T-helper 9 cell (primary cell): ENCODE measurements around the gene P3H3.

Source experiments
- DNase-seq: peaks from one replicate; pipeline ENCODE4 v3.0.0-alpha.2; 2020

Gene P3H3

DNA sequence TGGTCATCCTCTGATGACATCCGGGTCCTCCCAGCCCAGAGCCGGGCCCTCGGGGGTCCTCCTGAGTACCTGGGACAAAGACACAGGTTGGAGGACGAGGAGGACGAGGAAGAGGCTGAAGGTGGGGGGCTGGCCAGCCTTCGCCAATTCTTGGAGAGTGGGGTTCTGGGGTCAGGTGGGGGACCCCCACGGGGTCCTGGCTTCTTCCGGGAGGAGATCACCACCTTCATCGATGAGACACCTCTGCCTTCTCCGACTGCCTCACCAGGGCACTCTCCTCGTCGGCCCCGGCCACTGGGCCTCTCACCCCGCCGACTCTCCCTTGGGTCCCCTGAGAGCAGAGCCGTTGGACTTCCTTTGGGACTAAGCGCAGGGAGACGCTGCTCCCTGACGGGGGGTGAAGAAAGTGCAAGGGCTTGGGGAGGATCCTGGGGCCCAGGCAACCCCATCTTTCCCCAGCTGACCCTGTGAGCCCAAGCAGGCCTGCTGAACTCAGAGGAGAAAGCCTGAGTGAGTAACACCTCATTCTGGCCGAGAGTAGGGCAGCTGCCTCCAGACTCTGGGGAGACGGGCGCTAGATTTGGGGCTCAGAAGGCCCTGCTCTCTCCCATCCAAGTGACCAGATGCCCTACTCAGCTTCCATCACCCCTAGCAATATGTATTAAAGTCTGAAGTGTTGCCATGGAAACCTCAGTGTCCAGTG, 1.3 kb upstream of the P3H3 start:
- no peak for DNase-seq

DNA sequence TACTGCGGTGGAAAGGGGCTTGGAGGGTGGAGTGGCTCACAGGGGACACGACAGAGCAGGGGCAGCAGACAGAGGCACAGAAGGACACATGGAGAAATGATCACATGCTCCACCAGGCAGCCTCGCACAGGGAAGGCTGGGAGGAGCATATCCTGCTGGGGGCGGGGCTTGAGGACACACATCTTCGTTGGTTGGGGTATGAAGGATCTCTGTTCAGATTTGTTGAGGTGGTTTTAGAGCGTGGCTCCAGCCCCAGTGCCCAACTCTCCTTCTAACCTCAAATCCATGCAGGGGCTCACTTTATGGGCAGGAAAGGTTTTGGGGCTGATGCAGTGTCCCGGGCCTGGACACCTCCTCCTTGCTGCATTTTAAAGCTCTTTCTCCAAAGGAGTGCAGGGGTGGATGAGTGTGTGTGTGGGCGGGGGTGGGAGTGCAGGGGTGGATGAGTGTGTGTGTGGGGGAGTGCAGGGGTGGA, 733 bp upstream of the P3H3 start:
- peak; percentile 20 for DNase-seq

DNA sequence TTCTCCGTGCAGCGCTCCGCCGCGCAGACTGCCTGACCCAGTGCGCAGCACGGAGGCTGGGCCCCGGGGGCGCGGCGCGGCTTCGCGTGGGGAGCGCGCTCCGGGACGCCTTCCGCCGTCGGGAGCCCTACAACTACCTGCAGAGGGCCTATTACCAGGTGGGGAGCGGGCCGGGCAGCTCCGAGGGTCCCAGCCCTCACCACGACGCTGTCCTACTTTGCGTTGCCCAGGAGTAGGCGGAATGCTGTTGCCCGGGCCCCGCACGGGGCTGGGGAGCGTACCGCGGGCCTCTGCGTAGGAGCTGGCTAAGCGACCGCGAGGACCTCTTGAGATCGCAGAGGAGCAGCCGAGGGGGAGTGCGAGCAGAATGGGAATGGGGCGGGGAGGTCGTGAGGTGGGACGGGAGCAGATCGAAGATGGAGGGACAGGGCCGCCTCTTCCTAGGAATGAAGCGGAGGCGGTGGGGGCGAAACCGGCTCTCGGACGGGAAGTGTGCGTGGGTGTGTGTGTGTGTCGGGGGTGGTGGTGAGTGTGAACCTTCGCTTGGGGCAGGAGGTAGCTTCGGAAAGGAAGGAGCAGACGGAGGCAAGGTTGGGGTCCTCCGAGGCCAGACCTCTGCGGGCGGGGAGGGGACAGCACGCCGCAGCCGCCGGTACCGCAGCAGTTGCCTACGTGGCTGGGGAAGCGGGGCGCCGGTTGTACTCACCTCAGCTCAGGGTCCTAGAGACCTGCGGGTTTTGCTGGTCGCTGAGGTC, 751 bp downstream of the P3H3 start:
- DNase-seq = peak; percentile 26

DNA sequence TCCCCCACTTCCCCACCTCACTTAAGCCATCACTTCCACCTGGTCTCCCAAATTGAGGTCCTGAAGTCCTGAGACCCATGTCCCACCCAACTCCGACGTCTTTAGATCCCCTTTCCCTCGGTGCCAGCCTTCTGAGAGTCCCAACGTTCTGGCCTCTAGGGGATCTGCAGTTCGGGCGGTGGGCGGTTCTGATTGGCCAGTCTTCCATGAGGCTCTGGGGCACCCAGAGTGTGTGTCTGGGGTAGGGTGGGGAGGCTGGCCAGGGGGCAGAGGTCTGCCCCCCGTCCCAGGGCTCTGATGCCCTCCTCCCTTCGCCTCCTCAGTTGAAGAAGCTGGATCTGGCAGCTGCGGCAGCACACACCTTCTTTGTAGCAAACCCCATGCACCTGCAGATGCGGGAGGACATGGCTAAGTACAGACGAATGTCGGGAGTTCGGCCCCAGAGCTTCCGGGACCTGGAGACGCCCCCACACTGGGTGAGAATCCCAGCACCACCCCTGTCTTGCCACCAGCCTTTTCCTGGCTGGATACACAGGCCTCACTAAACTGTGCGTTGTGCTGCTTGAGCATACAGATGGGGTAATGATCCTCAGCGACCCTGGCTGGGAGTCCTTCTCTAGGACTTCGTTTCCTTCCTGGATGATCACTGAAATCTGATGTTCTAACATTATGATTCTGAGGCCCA, 1.5 kb downstream of the P3H3 start:
- DNase-seq = no peak

DNA sequence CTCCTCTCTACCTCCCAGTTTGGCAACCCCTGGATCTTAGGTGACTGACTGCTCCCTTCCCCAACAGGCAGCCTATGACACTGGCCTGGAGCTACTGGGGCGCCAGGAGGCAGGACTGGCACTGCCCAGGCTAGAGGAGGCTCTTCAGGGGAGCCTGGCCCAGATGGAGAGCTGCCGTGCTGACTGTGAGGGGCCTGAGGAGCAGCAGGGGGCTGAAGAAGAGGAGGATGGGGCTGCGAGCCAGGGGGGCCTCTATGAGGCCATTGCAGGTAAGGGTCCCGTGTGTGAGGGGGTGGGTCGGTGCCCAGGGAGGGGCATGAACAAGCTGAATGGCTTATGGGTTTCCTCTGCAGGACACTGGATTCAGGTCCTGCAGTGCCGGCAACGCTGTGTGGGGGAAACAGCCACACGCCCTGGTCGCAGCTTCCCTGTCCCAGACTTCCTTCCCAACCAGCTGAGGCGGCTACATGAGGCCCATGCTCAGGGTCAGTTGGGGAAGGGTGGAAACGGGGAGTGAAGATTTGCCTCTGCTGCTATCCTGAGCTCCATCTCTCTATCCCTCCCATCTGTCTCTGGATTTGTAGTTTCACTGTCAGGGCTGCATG, 2.2 kb downstream of the P3H3 start:
- no peak for DNase-seq

DNA sequence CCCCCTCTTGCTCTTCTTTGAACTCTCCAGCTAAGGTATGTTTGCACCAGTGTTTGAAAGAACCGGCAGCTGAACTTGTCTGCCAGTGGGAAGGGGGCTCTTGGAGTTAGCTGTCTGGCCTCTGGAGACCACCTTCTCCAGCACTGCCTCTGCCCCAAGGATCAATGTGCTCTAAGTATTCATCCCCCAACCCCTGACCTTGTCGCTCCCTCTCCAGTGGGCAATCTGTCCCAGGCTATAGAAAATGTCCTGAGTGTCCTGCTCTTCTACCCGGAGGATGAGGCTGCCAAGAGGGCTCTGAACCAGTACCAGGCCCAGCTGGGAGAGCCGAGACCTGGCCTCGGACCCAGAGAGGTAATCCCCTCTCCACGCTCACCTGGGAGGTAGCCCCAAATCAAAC, 2.8 kb downstream of the P3H3 start:
- DNase-seq = no peak

DNA sequence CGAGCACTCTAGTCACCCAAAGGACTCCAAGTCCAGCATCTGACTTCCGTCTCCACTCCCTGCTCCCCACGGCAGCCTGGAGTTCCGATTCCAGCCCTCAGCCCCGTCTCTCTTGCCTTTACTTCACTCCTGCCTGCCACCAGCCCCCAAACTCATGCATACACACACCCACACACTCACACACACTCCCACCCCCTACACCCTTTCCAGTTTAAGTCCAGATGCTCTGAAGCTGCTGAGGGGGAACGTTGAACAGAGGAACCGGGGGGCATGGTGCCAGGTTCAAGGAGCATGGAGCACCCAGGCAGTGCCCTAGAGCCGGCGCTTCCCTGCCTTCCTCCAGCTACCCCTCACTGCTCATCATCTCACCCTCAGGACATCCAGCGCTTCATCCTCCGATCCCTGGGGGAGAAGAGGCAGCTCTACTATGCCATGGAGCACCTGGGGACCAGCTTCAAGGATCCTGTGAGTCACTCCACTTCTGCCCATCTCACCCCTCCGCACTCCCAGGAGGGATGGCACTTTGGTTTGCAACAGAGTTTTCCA, 3.3 kb downstream of the P3H3 start:
- no peak for DNase-seq

DNA sequence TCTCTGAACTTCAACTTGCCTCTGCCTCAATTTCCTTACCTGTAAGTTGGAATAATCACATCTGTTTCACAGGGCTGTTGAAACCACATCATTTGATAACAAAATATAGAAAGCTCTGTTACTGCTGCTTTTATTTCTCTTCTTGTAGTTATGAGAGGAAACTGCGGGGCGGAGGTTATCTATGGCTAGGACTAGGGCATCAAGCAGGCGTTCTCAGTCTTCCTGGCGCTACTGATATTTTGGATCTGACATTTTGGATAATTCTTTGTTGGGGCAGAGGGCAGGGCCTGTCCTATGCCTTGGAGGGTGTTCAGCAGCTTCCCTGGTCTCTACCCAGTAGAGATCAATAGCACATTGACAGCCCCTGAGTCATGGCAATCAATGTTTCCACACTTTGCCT, 3.9 kb downstream of the P3H3 start:
- DNase-seq = no peak

DNA sequence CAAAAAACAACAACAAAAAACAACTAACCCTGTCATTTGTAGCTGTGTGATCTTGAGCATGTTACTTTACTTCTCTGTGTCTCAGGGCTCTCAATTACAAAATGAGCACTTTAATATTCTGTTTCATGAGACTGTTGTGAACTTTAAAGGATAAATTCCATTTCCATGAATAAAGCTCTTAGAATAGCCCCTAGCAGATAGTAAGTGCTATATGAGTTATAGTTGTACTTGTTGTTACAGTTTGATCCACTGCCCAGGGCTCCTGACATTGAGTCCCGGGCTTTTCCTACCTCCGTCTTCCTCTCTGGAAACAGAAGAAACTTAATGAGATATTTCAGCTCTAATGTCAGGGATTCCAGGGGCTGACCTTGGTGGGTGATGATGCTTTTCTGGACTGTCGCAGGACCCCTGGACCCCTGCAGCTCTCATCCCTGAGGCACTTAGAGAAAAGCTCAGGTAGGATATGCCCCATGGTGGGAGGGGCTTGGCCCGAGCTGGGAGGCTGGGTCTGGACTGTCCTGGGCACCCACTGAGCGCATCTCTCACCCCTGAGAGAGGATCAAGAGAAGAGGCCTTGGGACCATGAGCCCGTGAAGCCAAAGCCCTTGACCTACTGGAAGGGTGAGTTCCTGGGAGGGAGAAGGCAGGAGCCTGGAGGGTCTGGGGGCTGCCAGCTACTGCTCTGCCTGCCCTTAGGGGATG, 5.1 kb downstream of the P3H3 start:
- DNase-seq = no peak

DNA sequence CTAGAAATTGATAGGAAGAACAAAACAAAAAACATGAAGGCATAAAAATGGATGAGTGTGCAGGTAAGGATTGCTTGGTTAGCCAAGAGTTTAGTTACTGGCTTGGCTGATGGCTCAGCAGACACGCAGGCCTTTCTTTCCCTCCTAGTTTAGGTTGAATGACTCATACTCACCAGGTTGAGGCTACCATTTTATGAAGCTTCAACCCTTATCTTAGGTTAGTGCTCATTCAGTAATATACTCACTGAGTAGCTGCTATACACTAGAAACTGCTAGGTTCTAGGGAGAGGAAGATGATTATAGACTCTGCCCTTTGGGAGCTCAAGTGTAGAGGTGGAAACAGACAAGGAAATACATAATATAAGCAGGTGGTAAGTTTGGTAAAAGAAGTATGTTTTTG, 6.0 kb downstream of the P3H3 start:
- DNase-seq = no peak

DNA sequence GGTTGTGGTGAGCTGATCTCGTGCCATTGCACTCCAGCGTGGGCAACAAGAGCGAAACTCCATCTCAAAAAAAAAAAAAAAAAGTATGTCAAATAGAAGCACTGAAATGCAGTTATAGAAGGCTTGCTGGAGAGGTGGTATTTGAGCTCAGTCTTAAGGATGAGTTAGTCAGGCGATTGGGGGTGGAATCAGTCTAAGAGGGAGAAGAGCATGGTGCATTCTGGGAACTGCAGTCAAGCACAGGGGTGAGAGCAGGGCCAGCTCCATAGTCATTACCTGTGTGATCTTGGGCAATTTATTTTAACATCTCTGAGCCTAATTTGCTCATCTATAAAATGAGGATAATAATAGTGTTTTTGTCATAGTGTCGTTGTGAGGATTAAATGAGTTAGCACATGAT, 6.7 kb downstream of the P3H3 start:
- no peak for DNase-seq

DNA sequence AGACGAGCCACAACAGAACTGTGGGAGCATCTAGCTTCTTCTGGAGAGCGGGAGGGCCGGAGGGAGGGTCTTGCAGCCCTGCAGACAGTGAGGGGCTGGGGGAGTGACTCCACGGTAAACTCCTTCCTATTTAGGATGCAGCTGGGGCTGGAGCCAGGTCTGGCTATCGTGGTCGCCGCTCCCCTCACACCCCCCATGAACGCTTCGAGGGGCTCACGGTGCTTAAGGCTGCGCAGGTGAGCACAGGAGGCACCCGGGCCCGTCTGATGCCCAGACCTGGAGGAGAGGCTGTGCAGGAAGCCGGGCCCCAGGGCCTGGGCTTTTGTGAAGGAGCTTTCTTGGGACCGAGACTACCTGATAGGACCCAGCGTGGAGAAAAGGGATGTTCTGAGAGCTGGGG, 8.6 kb downstream of the P3H3 start:
- DNase-seq = no peak

DNA sequence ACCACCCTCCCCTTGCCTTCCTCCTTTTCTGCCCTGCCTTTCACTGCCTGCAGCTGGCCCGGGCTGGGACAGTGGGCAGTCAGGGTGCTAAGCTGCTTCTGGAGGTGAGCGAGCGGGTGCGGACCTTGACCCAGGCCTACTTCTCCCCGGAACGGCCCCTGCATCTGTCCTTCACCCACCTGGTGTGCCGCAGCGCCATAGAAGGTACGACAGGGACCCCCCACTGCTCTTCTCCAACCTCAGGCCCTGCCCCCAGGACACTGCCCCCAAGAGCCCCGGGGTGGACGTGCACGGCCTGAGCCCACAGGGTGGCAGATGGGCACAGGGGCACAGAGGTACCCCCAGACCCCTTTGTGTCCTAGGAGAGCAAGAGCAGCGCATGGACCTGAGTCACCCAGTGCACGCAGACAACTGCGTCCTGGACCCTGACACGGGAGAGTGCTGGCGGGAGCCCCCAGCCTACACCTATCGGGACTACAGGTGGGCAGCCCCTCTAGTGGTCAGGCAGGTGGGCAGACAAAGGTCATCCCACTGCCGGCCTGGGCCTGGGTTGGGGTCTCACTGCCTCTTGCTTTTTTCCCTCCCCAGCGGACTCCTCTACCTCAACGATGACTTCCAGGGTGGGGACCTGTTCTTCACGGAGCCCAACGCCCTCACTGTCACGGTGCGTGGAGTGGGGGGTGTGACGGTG, 9.3 kb downstream of the P3H3 start:
- DNase-seq = no peak

DNA sequence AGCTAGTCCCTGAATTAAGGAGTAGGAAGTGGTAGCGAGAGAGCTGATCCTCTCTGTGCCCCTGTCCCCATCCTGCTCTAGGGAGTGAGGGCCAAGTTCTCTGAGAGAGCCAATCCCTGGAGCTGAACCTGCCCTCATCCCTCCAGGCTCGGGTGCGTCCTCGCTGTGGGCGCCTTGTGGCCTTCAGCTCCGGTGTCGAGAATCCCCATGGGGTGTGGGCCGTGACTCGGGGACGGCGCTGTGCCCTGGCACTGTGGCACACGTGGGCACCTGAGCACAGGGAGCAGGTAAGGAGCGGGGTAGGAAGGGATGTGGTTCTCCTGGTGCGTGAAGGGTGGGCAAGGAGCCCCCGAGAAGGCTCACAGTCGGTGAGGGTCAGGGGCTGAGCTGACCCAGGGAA, 10.6 kb downstream of the P3H3 start:
- DNase-seq = no peak

DNA sequence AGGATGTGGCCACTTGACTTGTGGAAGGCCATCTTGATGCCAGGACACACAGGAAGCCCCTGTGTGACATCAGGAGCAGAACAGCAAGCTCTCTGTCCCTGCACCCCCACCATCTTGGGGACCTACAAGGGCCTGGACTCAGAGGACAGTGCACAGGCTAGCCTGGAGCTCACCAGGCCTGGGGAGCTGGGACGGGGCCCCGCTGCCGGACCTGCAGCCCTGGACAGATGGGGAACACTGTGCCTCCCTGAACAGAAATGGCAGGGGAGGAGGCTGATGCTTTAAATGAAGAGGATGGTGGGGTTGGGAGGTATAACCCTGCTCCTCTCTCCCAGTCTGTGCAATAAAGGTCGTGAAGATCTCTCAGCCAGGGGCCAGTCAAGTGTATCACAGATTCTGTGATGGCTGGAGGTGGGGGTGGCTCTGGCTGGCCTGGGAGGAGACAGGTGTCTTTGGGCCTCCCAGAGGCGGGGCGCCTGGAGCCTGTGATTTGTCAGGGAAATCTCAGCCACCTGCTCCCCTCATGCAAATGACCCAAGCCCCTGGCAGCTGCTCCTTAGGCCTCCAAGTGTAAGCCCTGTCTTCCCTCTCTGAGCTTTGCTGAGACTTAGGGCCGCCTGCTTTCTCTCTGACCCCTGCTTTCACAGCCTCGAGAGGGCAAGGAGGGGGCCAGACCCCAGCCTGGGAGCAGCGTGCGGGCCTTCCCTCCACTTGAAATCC, 11.4 kb downstream of the P3H3 start:
- no peak for DNase-seq

DNA sequence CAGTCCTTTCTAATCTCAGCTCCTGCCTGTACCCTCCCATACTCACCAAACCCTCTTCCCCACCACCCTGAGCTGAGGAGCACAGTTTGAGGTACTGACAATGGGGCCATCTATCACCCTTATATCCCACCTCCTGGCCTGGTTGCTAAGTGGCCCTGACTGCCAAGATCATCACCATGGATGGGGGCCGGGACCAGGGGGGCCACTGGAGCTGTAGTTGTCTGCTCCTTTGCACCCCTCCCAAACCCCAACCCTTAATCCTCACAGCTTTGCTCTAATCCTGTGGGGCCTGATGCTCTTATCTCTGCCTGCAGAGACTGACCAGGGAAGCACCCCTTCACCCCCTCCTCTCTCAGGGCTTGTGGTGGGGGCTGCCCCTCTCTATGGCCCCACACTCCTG, 12.1 kb downstream of the P3H3 start:
- DNase-seq = no peak

DNA sequence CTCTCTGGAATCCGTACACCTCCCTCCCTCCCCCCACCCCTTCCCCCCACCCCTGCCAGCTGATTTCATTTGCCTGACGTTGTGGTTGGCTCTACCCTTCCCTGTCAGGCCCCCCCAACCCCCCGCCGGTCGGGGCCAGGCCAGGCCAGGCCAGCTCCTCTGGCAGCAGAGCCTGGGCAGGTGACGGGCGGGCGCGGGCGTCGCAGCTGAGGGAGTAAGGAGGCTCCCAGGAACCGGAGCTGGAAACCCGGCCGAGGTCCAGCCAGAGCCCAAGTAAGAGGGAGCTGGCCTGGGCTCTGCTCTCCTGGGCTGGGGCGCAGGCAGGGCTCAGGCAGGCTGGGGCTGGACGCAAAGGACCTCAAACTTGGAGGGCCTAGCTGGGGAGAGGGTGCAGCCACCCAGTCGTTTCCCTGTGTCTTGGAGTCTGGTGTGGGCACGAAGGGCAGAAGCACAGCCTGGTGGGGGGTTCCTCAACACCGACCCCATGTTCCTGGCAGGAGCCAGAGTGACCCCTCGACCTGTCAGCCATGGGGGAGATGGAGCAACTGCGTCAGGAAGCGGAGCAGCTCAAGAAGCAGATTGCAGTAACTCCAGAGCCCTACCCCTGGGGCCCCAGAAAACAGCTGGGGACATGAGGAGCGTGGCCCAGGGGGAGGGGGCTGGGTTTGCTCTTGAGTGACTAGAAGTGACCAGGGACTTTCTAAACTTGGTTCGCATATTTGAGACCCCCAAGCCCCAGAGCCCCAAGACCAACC, 12.7 kb downstream of the P3H3 start, which contains the start of gene GNB3:
TSS of gene GNB3 (plus strand) at position 165 of the 755 bp plus-strand sequence. CDS start at position 528, 363 bp downstream.
- no peak for DNase-seq

DNA sequence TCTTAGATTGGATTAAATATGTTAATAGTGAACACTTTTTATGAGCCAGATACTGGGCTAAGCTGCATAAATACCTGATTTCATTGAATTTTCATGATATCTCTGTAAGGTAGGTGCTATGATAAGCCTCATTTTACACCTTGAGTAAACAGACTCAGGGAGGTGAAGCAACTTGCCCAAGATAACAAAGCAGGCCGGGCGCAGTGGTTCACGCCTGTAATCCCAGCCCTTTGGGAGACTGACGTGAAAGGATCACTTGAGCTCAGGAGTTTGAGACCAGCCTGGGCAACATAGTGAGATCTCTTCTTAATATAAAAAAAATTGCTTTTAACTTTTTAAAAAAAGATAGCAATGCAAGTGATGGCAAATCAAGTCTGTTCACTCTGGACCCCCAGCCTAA, 13.9 kb downstream of the P3H3 start:
- DNase-seq = no peak

DNA sequence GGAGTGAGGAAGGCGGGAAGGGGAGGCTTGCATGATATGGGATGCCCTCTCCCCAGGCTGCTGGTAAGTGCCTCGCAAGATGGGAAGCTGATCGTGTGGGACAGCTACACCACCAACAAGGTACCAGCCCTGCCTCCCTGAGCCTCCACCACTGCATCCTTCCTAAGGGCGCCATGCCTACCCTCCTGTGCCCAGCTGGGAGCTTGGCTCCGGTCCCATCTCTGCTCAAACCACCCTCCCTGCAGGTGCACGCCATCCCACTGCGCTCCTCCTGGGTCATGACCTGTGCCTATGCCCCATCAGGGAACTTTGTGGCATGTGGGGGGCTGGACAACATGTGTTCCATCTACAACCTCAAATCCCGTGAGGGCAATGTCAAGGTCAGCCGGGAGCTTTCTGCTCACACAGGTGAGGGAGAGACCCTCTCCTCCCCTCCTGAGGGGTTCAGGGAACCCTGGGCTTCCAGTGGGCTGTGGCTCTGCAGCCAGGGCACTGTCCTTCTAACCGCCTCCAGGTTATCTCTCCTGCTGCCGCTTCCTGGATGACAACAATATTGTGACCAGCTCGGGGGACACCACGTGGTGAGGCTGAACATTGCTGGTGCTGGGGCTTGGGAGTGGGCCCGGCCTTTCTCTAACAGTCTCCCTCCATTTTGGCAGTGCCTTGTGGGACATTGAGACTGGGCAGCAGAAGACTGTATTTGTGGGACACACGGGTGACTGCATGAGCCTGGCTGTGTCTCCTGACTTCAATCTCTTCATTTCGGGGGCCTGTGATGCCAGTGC, 15.1 kb downstream of the P3H3 start:
- DNase-seq = no peak
